ENCODE measurements around the gene FAM13A. TPM values are rescaled to one million over a fixed set of nuclear protein-coding genes. Genes with fewer than 3 reads are reported as not detected.
A peak's percentile ranks its signal among the peaks of the same experiment; 100 is the strongest.

Gene FAM13A
- total and polyA plus RNA-seq, 2 donors (not counting 3 experiments of a cell fraction or from before 2014, with no cell fraction given), result 3.3 to 10.5 TPM

GRCh38 chr4:88738180-88738579, 318.8 kb downstream of the FAM13A start:
- Histone ChIP-seq H3K4me2 (ENCODE audit: insufficient read depth, low read length) (no peak overlapping the region), H3K79me2 (ENCODE audit: control insufficient read depth, insufficient read depth, low read length) (no peaks in the 10 kb centered on the region), H3K27me3 (ENCODE audit: control insufficient read depth in 2 of 2, insufficient read depth in 2 of 2, low read length in 2 of 2) (no peaks in the 10 kb centered on the region), H4K20me1 (replicated peaks; ENCODE audit: control insufficient read depth, extremely low read depth, insufficient read depth, low read length) (no peaks in the 10 kb centered on the region), H3K4me3 (replicated peaks in 1 of 3; ENCODE audit: insufficient read depth in 1 of 3, low read depth in 1 of 3, low read length in 3 of 3) (no peak overlapping the region), H3K27ac (ENCODE audit: insufficient read depth, low read depth, low read length) (no peak overlapping the region), H3K9ac (replicated peaks; ENCODE audit: extremely low read depth, insufficient read depth, low read length) (no peak overlapping the region), H3K9me1 (replicated peaks; ENCODE audit: control insufficient read depth, extremely low read depth, insufficient read depth, low read length) (no peaks in the 10 kb centered on the region), H2AFZ (ENCODE audit: low read depth, low read length) (no peak overlapping the region), H3K36me3 (ENCODE audit: control insufficient read depth in 2 of 2, extremely low read depth in 1 of 2, insufficient read depth in 2 of 2, low read length in 2 of 2) (no peaks in the 10 kb centered on the region), H3K9me3 (replicated peaks; ENCODE audit: control insufficient read depth, insufficient read depth, low read length) (no peaks in the 10 kb centered on the region), H3K4me1 (ENCODE audit: control insufficient read depth, extremely low read depth, insufficient read depth, low read length) (no peaks in the 10 kb centered on the region)
- CTCF ChIA-PET, result interaction anchor here (1.1 to 2.2 kb wide), 2 partner anchors 53 to 199 kb away, joined by 3 to 7 read pairs; no protein-coding TSS in a partner anchor
- POLR2A ChIA-PET, result no interaction called here
- DNase-seq (ENCODE audit: low read depth, low spot score) (no peak), FAIRE-seq (no peak)
- intact Hi-C loops (cut with micrococcal nuclease), result no loop called here
- no TSS peak for BruUV-seq (replicated peaks)
- TF ChIP-seq MYC (IDR thresholded peaks at IDR 0.05; ENCODE audit: low read depth, low read length), result no peak
- TF ChIP-seq POLR2AphosphoS5 (IDR thresholded peaks at IDR 0.05; ENCODE audit: insufficient read depth, low read depth, low read length), result no peak
- TF ChIP-seq GATA2 (IDR thresholded peaks at IDR 0.05; ENCODE audit: insufficient read depth, insufficient read length, low read depth, low read length), result no peak
- TF ChIP-seq FOS (IDR thresholded peaks at IDR 0.05; ENCODE audit: borderline replicate concordance, insufficient read depth, low read length), result no peak
- TF ChIP-seq POLR2A (IDR thresholded peaks at IDR 0.05; ENCODE audit: low read depth, low read length), result no peak
- TF ChIP-seq EZH2 (IDR thresholded peaks at IDR 0.05; ENCODE audit: borderline replicate concordance, low read depth, low read length, severe bottlenecking), result no peak
- dilution Hi-C loops (cut with MboI; ENCODE audit: extremely low pct_ligation_motif_present, low sequenced_read_pairs), result no loop called here

DNA sequence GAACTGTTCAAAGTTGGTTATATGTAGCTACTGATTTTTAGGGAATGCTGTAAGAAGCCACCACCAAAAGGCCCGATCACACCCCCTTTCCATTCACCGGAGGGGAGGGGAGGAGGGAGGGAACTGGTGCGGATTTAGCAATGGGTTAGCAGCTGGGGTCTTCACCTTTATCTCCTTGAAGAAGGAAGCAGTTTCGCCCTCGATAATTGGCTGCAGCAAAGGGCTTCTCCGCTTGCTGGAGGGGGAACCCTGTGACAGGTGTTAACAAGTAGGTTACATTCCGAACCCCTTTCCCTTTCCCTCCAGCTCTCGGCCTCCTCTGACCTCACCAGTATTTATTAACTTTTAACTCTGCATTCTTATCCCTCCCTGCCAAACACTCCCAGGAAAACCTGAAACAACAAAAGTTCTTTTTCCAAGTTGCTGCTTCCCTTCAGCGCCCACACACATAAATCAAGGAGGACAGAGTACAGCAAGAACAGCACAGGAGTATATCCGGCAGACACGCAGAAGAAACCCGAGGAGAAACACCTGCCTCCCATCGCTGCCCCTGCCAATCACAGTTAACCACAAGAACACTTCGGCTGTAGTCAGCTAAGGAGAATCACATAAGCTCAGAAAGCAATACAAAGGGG, 319.6 kb downstream of the FAM13A start:
- H3K36me3 ChIP-seq (ENCODE audit: control insufficient read depth in 2 of 2, extremely low read depth in 1 of 2, insufficient read depth in 2 of 2, low read length in 2 of 2), result no peaks in the 10 kb centered on the region

More for the DNA sequence above, 319.6 kb downstream of the FAM13A start:
- no peak overlapping the region for H3K4me3 ChIP-seq (replicated peaks in 1 of 3; ENCODE audit: insufficient read depth in 1 of 3, low read depth in 1 of 3, low read length in 3 of 3)
- no peak overlapping the region for H3K4me2 ChIP-seq (ENCODE audit: insufficient read depth, low read length)
- dilution Hi-C loops (cut with MboI; ENCODE audit: extremely low pct_ligation_motif_present, low sequenced_read_pairs), result no loop called here
- intact Hi-C loops (cut with micrococcal nuclease), result no loop called here
- DNase-seq (ENCODE audit: low read depth, low spot score), result peak; percentile 31
- H3K4me1 ChIP-seq (ENCODE audit: control insufficient read depth, extremely low read depth, insufficient read depth, low read length), result no peaks in the 10 kb centered on the region
- no peak overlapping the region for H3K9ac ChIP-seq (replicated peaks; ENCODE audit: extremely low read depth, insufficient read depth, low read length)
- ChIA-PET CTCF (interaction anchor here (1.1 to 1.8 kb wide), 3 partner anchors 53 to 198 kb away, joined by 3 to 6 read pairs (median 3); no protein-coding TSS in a partner anchor), POLR2A (no interaction called here)
- no TSS peak for BruUV-seq (replicated peaks)
- TF ChIP-seq POLR2AphosphoS5 (IDR thresholded peaks at IDR 0.05; ENCODE audit: insufficient read depth, low read depth, low read length) (no peak), EZH2 (IDR thresholded peaks at IDR 0.05; ENCODE audit: borderline replicate concordance, low read depth, low read length, severe bottlenecking) (no peak), FOS (IDR thresholded peaks at IDR 0.05; ENCODE audit: borderline replicate concordance, insufficient read depth, low read length) (no peak), JUN (IDR thresholded peaks at IDR 0.05; ENCODE audit: borderline replicate concordance, insufficient read depth, insufficient read length, low read depth) (no peak), GATA2 (IDR thresholded peaks at IDR 0.05; ENCODE audit: insufficient read depth, insufficient read length, low read depth, low read length) (no peak), MAX (IDR thresholded peaks at IDR 0.05; ENCODE audit: insufficient read depth, insufficient read length) (no peak), POLR2A (IDR thresholded peaks at IDR 0.05; ENCODE audit: low read depth, low read length) (no peak), MYC (IDR thresholded peaks at IDR 0.05; ENCODE audit: low read depth, low read length) (no peak)
- TF ChIP-seq, protein P1, sequence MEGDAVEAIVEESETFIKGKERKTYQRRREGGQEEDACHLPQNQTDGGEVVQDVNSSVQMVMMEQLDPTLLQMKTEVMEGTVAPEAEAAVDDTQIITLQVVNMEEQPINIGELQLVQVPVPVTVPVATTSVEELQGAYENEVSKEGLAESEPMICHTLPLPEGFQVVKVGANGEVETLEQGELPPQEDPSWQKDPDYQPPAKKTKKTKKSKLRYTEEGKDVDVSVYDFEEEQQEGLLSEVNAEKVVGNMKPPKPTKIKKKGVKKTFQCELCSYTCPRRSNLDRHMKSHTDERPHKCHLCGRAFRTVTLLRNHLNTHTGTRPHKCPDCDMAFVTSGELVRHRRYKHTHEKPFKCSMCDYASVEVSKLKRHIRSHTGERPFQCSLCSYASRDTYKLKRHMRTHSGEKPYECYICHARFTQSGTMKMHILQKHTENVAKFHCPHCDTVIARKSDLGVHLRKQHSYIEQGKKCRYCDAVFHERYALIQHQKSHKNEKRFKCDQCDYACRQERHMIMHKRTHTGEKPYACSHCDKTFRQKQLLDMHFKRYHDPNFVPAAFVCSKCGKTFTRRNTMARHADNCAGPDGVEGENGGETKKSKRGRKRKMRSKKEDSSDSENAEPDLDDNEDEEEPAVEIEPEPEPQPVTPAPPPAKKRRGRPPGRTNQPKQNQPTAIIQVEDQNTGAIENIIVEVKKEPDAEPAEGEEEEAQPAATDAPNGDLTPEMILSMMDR (IDR thresholded peaks at IDR 0.05; ENCODE audit: extremely low read depth in 1 of 2, insufficient read depth in 1 of 2, low read depth in 1 of 2, low read length in 2 of 2), result no peak
- no peaks in the 10 kb centered on the region for H3K79me2 ChIP-seq (ENCODE audit: control insufficient read depth, insufficient read depth, low read length)
- H3K9me3 ChIP-seq (replicated peaks; ENCODE audit: control insufficient read depth, insufficient read depth, low read length), result no peaks in the 10 kb centered on the region
- H3K9me1 ChIP-seq (replicated peaks; ENCODE audit: control insufficient read depth, extremely low read depth, insufficient read depth, low read length), result no peaks in the 10 kb centered on the region
- H3K27ac ChIP-seq (ENCODE audit: insufficient read depth, low read depth, low read length), result no peak overlapping the region
- no peak for FAIRE-seq
- no peaks in the 10 kb centered on the region for H3K27me3 ChIP-seq (ENCODE audit: control insufficient read depth in 2 of 2, insufficient read depth in 2 of 2, low read length in 2 of 2)
- no peak overlapping the region for H2AFZ ChIP-seq (ENCODE audit: low read depth, low read length)
- H4K20me1 ChIP-seq (replicated peaks; ENCODE audit: control insufficient read depth, extremely low read depth, insufficient read depth, low read length), result no peaks in the 10 kb centered on the region
